HS-27A (cell line): ENCODE data around the gene CLDN5.
"Not testable (repeated sequence)": the region's sequence is repeated elsewhere in the genome, so short reads cannot be mapped to it uniquely, and the experiment has no call there.

Source experiments
- DNase-seq: peaks from one replicate; pipeline ENCODE4 v3.0.0-alpha.2; 2012; ENCODE audit warnings: low read depth, missing footprints

The CLDN5 gene

GRCh38 chr22:19548427-19548826 lies 24.2 kb upstream of the CLDN5 start:
- DNase-seq = not testable (repeated sequence)

GRCh38 chr22:19547620-19548019 lies 23.4 kb upstream of the CLDN5 start:
- DNase-seq = no peak

- no peak for DNase-seq
Observed at GRCh38 chr22:19546680-19547079, 22.5 kb upstream of the CLDN5 start.

- DNase-seq = no peak
Observed at GRCh38 chr22:19545935-19546207, 21.7 kb upstream of the CLDN5 start.

GRCh38 chr22:19543970-19544708 lies 19.9 kb upstream of the CLDN5 start:
- DNase-seq = no peak

- DNase-seq = no peak
Observed at GRCh38 chr22:19540394-19540793, 16.2 kb upstream of the CLDN5 start.

GRCh38 chr22:19537941-19538488 lies 13.8 kb upstream of the CLDN5 start:
- no peak for DNase-seq

GRCh38 chr22:19536564-19536963 lies 12.4 kb upstream of the CLDN5 start:
- no peak for DNase-seq

- DNase-seq = no peak
Observed at GRCh38 chr22:19535001-19535400, 10.8 kb upstream of the CLDN5 start.

- no peak for DNase-seq
Observed at GRCh38 chr22:19533857-19534256, 9.6 kb upstream of the CLDN5 start.

GRCh38 chr22:19533049-19533626 lies 8.9 kb upstream of the CLDN5 start:
- no peak for DNase-seq

GRCh38 chr22:19531327-19531726 lies 7.1 kb upstream of the CLDN5 start:
- DNase-seq = not testable (repeated sequence)

GRCh38 chr22:19530751-19531150 lies 6.5 kb upstream of the CLDN5 start:
- DNase-seq = no peak

GRCh38 chr22:19529811-19530210 lies 5.6 kb upstream of the CLDN5 start:
- DNase-seq = no peak

- DNase-seq = no peak
Observed at GRCh38 chr22:19527861-19528417, 3.7 kb upstream of the CLDN5 start.

GRCh38 chr22:19527321-19527721 lies 3.1 kb upstream of the CLDN5 start:
- no peak for DNase-seq

GRCh38 chr22:19526702-19527111 lies 2.5 kb upstream of the CLDN5 start:
- DNase-seq = no peak

- no peak for DNase-seq
Observed at GRCh38 chr22:19526076-19526701, 2.0 kb upstream of the CLDN5 start.

- DNase-seq = no peak
Observed at GRCh38 chr22:19525666-19526065, 1.5 kb upstream of the CLDN5 start.

- DNase-seq = no peak
Observed at GRCh38 chr22:19525116-19525660, 978 bp upstream of the CLDN5 start.

- DNase-seq = no peak
Observed at GRCh38 chr22:19523240-19524169, 705 bp downstream of the CLDN5 start.

- DNase-seq = no peak
Observed at GRCh38 chr22:19522881-19523239, 1.4 kb downstream of the CLDN5 start.
